Brain microvascular endothelial cell (primary cell): ENCODE measurements around the gene MEGF6.

Experiments used
- DNase-seq: peaks from one replicate; pipeline ENCODE4 v3.0.0-alpha.2; 2020
- H3K27ac ChIP-seq: fragments of 250-450 bp; sonication (Bioruptor Pico); 2 replicates; pipeline ENCODE4 v1.5.1; 2020; ENCODE audit warnings: mild to moderate bottlenecking, moderate library complexity
- H3K27me3 ChIP-seq: fragments of 250-450 bp; sonication (Bioruptor Pico); replicated peaks from 2 replicates; pipeline ENCODE4 v1.5.1; 2020; ENCODE audit warnings: mild to moderate bottlenecking
- H3K36me3 ChIP-seq: fragments of 250-450 bp; sonication (Bioruptor Pico); replicated peaks from 2 replicates; pipeline ENCODE4 v1.5.1; 2020; ENCODE audit warnings: mild to moderate bottlenecking
- H3K4me3 ChIP-seq: 2 replicates; pipeline ENCODE4 v1.5.1; 2011; ENCODE audit warnings: low read depth, mild to moderate bottlenecking, control low read depth, low read length, moderate library complexity
- CTCF ChIP-seq: IDR thresholded peaks from 2 replicates; pipeline ENCODE4 v1.5.1; 2011; ENCODE audit warnings: low read depth, mild to moderate bottlenecking, moderate library complexity, low read length, control low read depth, inconsistent platforms; ENCODE audit errors: missing control alignments
- in situ Hi-C: cut with HindIII; loops from 2 replicates; pipeline ENCODE4 v1.10.0; 2017; ENCODE audit warnings: low sequenced_read_pairs, low pct_ligation_motif_present

Gene MEGF6

GRCh38 chr1:3636531-3636930, 25.2 kb upstream of the MEGF6 start:
- in situ Hi-C loops: no loop called here
- no peak overlapping the region for H3K4me3 ChIP-seq
- peaks cover 31% of the 10 kb centered on the region for H3K36me3 ChIP-seq
- no peak overlapping the region for H3K27ac ChIP-seq
- no peak for DNase-seq
- H3K27me3 ChIP-seq: no peaks in the 10 kb centered on the region
- TF ChIP-seq CTCF: no peak

DNA sequence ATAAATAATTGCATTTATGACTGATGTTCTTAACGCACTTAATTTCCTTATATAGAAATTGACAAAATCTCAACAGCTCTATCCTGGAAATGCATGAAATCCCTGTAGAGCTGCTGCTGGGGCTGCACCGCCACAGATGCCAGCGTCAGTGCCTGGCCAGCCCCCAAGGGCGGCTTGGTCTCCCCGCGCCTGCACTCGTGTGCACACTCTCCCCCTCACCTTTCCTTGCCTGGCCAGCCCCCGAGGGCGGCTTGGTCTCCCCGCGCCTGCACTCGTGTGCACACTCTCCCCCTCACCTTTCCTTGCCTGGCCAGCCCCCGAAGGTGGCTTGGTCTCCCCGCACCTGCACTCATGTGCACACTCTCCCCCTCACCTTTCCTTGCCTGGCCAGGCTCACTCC, 24.8 kb upstream of the MEGF6 start:
- no peak overlapping the region for H3K4me3 ChIP-seq
- DNase-seq: no peak
- H3K36me3 ChIP-seq: peaks cover 31% of the 10 kb centered on the region
- no peak overlapping the region for H3K27ac ChIP-seq
- no peak for TF ChIP-seq CTCF
- in situ Hi-C loops: no loop called here
- H3K27me3 ChIP-seq: no peaks in the 10 kb centered on the region

- no peak overlapping the region for H3K4me3 ChIP-seq
- no peak overlapping the region for H3K27ac ChIP-seq
- no peaks in the 10 kb centered on the region for H3K27me3 ChIP-seq
- no peak for TF ChIP-seq CTCF
- in situ Hi-C loops: no loop called here
- DNase-seq: no peak
- peaks cover 34% of the 10 kb centered on the region for H3K36me3 ChIP-seq
These were observed 22.9 kb upstream of the MEGF6 start for GRCh38 chr1:3634059-3634800.

DNA sequence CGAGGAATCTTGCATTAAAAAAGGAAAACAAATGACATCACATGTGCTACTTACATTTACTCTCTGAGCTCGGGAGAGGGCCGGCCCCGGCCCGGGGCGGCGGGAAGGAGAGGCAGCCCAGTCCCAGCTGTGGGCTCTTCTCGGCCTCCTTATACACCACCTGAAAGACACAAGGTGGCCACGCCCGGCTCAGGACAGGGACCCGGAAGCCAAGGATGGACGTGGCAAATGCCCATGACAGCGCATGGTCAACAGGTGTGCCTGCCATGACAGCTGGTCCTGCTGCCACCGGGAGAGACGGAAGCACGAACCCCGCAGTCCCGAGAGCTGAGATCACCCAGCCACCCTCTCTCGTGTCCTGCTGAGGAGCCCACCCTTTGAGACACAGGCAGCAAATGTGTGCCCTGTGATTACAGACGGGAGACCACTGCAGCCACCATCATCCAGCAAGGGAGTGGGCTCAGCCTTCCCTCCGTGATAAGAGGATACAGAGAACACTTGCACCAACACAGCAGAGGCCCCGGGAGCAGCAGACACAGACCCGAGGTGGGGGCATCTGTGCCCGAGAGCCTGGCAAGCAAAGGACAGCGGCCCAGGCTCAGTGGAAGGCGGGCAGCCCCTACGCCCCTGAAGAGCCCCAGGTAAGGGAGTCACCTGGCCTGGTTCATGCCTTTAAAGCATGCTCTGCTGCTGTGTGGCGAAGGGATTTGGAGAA, 22.2 kb upstream of the MEGF6 start:
- no peak for TF ChIP-seq CTCF
- Histone ChIP-seq H3K27me3 (no peaks in the 10 kb centered on the region), H3K36me3 (peaks cover 37% of the 10 kb centered on the region), H3K27ac (no peak overlapping the region), H3K4me3 (no peak overlapping the region)
- no peak for DNase-seq
- in situ Hi-C loops: no loop called here

- in situ Hi-C loops: no loop called here
- no peaks in the 10 kb centered on the region for H3K27me3 ChIP-seq
- peaks cover 31% of the 10 kb centered on the region for H3K36me3 ChIP-seq
- H3K27ac ChIP-seq: no peak overlapping the region
- no peak for TF ChIP-seq CTCF
- H3K4me3 ChIP-seq: no peak overlapping the region
- no peak for DNase-seq
These were observed 21.5 kb upstream of the MEGF6 start for GRCh38 chr1:3632716-3633343.
